Superior temporal gyrus (tissue), 1 donor: ENCODE measurements around the gene MACROD2.

Source experiments
- DNase-seq: peaks from one replicate; pipeline ENCODE4 v3.0.0-alpha.2; 2016; ENCODE audit errors: extremely low spot score

MACROD2 gene

DNA sequence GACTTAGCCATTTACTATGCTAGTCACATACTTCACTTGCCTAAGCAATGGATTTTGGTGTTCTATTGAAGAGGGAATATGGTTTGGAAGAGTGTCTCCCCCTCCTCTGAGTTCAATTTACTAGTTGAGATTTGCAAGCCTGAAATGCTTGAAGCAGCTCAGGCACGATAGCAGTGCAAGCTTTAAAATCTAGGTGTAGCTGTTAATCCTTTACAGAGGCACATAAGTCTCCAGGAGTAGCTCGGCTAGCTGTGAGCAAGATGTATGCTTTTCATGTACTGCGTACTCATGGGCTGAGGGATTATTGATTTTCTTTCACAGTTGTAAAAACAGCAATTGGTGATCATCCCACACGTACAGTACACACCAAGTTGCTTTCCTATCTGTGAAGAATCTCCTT lies 341.4 kb downstream of the MACROD2 start:
- peak; percentile 71 for DNase-seq

DNA sequence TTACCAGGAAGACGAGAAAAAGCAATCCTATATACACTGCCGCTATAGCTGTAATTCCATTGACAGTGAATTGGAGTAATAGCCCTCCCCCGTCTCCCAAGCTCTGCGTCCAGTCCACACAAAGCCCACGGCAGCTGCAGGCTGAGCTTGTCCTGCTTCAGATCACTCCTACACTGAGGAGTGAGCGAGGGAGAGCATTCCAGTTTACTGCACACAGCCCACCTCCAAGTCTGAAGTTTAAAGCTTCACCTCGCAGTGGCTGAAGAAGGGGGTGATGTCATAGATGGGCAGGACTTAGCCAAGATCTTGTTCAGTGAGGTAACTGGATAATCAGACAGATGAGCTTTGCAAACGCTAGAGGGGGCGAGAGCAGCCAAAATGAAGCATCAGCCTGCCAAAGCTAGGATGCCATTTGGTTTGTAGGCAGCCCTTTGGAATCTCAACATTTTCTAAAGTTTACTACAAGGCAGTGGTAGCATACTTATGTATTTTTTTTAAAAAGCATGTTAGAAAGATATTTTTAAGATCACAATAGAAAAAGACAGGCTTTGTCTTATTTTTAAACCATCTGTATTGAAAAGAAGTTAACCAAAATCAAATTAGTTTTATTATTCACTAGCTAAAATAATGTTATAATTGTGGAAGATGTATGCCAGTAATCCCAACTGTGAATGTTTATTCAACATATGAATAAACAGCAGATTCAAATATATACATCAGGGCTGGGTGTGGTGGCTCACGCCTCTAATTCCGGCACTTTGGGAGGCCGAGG lies 342.3 kb downstream of the MACROD2 start, which contains the start of gene FLRT3:
TSS of gene FLRT3 (minus strand) at position 213 of the 772 bp plus-strand sequence. CDS start 10,106 bp downstream, outside the sequence.
- peak; percentile 96 for DNase-seq

DNA sequence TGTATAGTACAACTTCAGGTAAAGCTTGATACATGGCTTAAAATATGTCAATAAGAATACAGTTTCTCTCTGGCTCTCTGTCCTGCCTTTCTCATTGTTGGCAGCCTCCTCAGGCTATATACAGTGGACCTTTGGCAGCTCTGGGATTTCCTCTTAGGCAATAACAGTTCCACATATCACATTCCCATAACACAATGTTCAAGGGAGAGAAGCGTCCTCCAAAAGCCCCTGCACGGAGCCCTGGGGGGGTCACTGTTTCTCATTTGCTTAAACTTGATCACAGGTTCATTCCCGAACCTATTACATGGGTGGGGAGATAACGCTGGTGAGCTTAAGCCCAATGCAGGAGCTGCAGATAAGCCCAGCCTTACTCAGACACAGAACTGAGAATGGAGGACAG lies 346.5 kb downstream of the MACROD2 start:
- no peak for DNase-seq

DNA sequence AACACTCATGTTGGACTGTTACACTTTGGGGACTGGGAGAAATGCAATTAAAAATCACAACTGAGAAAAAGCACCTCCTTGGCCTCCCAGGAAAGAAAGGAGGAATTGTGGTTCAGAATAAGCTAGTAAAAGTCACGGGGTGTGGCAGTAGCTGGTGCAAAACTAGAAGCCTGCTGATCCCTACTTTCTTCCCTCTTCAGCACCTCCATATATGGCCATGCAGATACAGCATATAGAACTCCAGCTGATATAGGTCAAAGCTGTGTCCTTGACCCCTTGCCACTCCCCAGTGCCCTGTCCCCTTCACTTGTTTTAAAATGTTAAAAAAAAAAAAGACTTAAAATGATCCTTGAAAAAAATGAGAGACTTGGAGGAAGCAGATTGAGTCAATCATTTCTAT lies 347.6 kb downstream of the MACROD2 start:
- DNase-seq, result no peak

DNA sequence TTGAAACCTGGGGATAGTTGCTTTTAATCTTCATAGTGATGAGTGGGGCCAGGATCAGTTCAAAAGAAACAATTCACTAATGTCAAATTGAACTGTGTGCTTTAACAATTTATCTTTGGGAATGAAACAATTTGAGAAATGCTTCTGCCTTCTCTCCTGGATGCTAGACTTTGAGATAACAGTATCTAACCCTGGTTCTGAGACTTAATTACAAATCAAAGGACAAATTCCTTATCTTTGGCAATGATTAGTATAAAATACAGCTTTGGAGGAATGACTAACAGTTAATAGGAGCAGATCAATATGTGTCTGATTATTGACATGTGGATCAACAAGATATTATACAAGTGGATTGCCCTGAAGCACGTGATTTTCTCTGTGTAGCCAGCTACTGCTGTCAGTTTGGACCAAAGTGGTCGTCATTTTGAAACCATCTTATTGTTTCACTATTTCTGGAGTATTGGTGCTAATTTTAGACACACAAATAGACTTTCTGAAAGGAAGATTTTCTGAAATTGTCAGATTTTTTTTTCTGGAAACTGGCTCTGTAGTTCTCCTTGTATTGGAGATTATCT lies 348.3 kb downstream of the MACROD2 start:
- no peak for DNase-seq

DNA sequence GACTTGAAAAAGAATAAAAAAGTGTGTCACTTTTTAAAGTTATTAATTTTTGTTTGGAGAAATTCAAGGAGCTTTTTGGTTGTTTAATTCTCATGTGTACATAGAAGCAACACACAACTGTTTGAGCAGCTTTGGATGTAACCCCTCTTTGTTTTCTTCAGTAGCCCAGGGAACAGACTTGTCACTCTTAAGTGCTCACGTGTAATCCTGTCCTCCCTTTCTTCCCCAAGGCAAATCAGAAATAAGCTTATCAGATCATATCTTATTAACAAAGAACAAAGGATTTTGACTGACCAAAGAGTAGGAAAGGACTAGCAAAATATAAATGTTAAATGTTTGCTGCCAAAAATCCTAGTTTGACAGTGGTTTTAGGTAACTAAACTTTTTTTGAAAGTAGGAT lies 349.4 kb downstream of the MACROD2 start:
- no peak for DNase-seq

DNA sequence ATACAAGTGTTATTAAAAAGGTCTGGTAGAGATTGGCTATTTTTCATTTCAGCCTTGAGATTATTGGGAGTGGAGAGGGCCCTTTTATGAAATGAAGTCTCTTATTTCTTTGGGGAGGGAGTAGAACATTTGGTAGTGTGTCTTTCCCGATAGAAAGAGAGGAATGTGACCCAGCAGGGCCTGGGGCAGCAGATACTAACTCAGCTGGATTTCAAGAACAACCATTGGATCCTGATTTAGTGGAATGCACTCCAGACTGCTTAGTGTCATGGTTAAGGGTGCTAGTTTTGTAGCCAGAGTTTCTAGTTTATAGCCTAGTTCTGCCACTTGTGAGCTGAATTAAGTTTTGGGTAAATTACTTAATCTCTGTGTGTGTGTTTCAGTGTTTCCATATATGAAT lies 360.5 kb downstream of the MACROD2 start:
- DNase-seq, result no peak

DNA sequence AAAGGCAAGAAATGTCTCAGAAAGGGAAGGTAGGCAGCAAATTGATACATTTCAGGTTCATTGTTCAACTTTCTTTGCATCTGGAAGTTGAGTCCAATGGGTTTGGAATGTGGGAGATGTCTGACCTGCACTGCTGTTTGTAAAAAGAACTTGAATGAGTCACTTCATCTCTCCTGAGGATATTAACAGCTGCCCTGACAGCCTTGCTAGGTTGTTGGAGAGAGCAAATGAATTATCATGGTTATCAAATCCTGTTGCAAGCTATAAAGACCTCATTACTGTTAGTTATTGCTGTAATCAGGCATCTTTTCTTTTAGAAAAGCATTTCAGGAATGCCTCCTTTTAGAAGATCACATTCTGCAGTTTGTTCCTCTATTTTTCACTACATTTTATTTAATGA lies 365.1 kb downstream of the MACROD2 start:
- DNase-seq, result no peak

DNA sequence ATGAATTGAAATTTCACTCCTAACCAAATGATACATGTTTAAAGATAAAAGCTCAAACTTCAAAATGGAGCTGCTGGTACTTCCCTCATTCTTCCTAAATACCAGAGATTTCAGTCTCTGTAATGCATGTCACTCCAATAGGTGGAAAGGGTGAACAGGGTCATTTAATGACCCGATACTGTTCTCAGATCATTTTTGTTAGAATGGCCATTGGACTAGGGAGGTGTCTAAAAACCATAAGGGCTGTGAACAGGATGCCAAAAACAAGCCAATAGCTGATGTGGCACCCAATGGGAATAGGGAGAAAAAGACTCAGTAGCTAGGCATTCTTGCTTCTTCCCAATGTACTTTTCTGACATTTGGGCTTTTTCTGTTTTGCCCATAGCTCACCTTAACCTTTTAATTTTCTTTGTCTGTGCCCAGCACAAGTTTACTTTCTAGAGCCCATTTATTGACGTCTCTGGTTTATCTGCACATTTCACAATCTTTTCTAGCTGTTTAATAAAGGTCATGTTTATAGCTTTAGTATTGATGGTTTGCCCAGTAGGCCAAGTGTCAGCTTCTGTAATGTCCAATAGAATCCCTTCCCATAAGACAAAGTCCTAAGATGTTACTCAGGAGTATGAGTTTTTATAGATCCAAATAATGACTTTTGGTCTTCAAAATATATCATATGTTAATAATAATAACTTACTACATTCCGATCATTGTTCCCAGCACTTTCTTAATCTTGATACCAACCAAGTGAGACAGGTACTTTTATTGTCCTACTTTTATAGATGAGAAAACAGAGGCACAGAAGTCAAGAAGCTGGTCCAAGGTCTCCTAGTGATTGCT lies 366.4 kb downstream of the MACROD2 start:
- no peak for DNase-seq

DNA sequence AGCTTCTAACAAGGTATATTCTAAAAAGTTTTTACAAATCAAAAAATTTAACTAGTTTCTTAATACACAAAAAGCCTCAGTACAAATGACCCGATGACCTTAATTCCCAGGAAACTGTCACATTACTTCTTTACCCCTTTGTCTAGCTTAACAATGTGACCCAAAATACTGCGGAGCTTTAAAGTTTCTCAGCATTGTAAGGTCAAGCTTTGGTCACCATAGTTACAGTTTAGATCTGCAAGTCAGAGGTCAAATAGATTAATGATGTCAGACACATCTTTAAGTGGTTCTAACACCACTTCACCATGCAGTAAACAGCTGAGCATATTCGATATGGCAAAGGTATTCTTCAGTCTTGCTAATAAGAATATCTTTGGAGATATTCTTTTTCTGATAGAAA lies 378.9 kb downstream of the MACROD2 start:
- no peak for DNase-seq

DNA sequence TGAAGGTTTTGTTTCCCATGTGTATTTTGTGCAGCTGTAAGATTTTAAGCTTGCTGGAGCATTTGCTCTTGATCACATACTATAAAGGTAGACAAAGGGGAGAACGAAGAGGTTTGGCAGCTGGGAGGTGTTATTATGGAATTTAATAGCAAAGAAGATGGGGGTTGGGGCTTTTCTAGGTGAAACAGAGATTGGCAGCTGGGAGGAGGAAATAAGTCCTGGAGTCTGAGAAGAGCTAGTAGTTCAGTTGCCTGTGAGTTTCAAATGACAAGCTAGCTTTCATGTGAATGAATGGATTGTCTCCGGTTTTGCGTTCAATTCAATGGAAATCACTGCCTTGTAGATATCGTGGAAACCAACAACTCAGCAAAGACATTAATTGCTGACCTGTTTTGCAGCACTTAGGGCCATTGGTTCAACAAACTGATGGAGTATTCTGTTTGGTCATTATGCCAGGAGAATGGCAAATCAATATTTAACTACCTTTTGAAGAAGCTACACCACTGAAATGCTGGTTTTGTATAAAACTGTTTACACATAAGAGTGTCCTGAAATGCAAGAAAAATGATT lies 380.2 kb downstream of the MACROD2 start:
- no peak for DNase-seq

DNA sequence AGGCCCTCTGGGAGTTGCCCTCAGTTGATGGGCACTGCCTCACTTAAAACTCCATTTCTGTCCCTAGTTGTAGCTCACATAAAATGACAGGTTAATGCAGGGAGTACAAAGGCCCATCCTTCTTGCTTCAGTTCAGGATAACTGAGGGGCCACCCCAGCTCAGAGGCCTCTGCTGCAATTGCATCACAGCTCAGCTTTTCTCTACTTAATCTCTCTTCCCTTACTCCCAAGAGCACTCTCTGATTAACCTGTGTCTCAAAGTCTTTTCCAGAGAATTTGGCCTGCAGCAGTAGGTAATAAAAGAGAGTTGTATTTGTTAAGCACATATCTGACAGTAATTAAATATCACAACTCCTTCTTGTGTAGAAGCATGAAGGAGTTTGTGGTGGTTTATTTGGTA lies 383.0 kb downstream of the MACROD2 start:
- DNase-seq, result no peak

DNA sequence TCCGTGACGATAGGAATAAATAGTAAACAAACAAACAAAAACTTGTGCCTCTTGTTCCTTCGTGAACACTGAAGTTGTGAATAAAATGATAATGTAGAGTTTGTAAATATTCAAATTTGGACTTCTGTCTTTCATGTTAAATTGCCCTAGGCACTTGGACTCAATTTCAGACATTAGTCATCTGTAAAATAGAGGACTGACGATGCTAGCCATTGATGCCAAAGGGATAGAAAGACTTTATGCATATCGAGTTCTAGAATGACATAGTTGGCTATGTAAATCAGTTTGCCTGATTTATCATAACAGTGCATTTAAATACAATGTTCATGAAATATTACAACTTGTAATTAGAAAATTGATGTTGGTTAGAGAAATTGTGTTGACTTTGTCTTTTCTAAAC lies 388.0 kb downstream of the MACROD2 start:
- DNase-seq, result no peak

DNA sequence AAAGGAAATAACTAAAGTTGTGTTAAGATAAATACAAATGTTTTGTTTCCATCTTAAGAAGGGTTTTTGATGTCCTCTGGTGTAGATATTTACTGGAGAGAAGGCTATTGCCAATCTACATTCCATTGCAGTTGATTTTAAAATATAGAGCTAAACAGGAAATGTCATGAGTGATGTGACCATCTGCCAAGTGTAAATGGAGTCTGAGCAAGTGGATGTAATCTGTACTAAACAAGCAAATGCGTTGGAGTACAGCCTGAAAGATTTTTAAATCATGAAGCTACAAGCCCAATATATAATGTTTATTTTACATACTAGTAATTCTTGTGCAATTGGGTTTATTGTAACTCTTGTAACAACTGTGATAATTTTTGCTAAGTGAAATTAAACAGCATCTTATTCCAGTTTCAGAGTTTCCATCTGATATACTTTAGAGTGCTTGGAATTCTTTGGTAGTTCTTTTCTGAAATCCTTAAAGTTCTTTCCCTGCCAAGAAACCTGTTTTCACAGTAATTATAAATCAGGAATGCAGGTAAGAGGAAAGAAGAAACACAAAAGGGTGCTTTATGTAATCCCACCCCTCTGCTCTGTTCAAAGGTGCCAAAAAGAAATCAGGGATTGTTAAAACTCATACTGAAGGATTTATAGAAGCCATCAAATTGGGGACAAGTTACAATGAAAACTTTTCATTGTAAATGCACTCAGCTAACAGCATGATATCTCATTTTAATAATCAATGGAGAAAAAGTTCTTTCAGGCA lies 389.3 kb downstream of the MACROD2 start:
- DNase-seq, result no peak

DNA sequence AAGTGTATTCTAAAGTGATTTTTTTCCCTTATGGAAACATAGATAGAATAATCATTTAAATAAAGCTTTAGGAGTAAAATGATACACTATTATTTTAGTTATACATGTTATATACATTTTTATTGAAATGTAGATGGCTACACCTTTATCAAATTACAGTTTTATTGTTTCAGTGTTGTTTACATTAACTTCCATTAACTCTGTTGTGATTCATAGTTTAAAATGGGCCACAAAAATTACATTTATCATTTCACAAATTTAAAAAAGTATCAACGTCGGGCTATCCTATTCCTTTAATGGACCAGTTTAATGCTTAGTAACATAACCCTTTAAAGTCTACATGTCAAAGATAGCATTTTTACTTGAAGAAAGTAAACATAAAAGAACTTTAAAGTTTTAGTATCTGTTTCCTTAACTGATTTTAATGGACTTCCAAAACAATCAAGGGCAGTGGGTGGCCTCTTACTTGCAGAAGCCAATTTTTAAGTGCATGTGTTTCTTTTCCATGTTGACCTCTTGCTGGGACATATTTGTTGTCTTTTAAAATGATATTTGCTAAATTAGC lies 389.9 kb downstream of the MACROD2 start:
- DNase-seq, result no peak

DNA sequence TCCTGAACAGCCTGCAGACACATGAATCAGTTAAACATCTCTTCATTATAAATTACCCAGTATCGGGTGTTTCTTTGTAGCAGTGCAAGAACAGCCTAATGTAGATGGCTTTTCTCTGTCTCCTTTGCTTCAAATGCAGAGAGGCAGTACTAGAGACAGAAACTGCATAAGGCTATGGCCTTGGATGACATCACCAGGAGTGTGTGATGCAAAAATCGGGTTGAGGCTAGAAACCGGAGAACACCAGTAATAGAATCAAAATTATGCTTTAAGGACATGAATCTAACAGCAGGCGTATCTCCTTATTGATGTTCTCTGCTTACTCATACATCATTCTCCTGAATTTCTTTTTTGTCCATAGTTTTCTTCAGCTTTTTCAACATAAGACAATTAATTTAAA lies 391.4 kb downstream of the MACROD2 start:
- DNase-seq, result no peak

DNA sequence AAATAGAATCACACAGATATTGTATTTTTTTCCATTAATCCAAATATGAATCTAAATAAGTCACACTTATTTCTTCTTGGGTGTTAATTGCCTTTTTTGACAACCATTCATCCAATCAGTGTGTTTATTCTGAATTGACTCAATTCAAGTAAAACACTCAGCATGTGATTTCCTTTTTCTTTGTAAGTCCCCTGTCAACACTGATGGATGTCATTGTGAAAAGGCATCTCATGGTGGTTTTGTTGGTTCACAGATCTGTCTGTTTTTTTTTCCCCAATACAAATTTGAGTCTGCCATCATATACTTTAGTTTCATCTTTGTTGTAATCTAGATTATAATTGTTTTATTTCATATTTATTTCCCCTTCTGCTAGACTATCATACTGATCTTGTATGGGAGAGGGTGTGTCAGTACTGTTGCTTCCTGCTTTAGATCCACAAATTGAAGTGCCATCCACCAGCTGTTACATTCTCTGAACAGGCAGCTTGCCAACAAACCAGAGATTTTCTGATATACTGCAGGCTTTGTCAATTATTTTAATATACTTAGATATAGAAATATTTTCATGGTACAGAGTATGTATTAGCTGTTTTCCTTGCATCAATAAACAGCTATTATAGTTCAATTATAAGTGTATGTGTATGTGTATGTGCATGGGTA lies 406.3 kb downstream of the MACROD2 start:
- no peak for DNase-seq

DNA sequence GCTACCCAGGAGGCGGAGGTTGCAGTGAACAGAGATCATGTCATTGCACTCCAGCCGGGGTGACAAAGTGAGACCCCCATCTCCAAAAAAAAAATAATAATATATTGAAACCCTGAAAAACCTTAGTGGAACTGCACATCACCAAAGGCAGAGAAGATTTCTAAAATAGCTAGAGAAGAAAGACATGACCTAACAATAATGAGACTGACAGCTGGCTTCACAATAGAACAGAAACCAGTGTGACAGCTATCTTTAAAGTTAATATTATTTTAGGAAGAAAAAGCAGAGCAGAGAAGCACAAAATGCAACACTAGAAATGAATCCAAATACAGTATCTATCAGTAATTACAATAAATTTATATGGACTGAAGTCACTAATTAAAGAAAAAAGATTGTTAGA lies 409.2 kb downstream of the MACROD2 start:
- DNase-seq, result no peak

DNA sequence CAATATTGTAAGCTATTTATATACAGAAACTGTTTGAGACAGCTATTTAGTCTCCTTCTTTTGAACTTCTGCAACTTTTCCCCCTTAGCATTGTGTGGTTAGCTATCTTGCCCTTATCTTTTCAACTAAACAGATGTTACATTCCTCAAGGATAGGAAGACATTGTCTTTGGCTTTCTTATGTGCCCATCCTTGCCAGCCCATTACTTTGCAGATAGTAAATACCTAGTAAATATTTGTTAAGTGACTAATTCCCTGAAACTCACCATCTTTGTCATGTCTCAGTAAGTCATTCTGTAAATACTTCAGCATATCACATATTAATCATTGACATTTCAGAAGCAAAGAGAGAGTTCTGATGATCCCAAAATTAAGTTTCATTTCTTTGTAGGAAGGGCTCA lies 411.2 kb downstream of the MACROD2 start:
- no peak for DNase-seq

DNA sequence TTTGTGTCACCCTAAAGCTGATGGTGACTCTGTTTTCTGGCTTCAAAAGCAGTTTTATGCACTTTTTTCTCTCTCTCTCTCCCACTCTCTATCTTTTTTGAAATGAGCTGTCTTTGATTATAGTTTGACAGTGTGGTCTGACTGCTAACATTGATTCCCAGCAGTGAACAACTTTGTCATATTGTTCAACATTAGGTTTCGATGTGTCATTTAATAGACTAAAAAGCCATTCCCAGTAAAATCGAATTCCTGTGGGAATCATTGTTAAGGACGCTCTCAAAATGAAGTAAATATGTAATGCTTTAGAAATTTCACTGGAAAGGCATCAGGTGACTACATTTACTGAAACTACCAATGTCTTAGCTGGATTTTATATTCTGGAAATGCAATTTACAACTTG lies 412.0 kb downstream of the MACROD2 start:
- no peak for DNase-seq
